Sigmoid colon (tissue), 4 donors: ENCODE measurements around the gene HACD2.

Experiments used
- POLR2AphosphoS5 ChIP-seq, 4 donors: sonication (generic); formaldehyde crosslinking; IDR thresholded peaks; one replicate each; pipeline ENCODE4 v1.6.1; 2017; ENCODE audit warnings: antibody characterized with exemption in 4 of 4
- TF ChIP-seq, protein P1 (sequence below), 4 experiments: fragments of 450-650 bp in 3 of 4; fragments of 200-600 bp in 1 of 4; IDR thresholded peaks; one replicate each; pipeline ENCODE4 v1.5.1; 2016 to 2019; ENCODE audit warnings: antibody characterized with exemption in 4 of 4, mild to moderate bottlenecking in 3 of 4, moderate library complexity in 2 of 4

- TF ChIP-seq, protein P1, sequence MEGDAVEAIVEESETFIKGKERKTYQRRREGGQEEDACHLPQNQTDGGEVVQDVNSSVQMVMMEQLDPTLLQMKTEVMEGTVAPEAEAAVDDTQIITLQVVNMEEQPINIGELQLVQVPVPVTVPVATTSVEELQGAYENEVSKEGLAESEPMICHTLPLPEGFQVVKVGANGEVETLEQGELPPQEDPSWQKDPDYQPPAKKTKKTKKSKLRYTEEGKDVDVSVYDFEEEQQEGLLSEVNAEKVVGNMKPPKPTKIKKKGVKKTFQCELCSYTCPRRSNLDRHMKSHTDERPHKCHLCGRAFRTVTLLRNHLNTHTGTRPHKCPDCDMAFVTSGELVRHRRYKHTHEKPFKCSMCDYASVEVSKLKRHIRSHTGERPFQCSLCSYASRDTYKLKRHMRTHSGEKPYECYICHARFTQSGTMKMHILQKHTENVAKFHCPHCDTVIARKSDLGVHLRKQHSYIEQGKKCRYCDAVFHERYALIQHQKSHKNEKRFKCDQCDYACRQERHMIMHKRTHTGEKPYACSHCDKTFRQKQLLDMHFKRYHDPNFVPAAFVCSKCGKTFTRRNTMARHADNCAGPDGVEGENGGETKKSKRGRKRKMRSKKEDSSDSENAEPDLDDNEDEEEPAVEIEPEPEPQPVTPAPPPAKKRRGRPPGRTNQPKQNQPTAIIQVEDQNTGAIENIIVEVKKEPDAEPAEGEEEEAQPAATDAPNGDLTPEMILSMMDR (IDR thresholded peaks at IDR 0.05), result no peak
- TF ChIP-seq POLR2AphosphoS5 (IDR thresholded peaks at IDR 0.05), result no peak
Measured at GRCh38 chr3:123511084-123511483, 73.8 kb downstream of the HACD2 start.
